GM12878 (cell line): ENCODE data around the gene CRBN. TPM values are rescaled to one million over a fixed set of nuclear protein-coding genes. Genes with fewer than 3 reads are reported as not detected.

Experiments
- CEBPZ ChIP-seq: fragments of 150-350 bp; IDR thresholded peaks from 2 replicates; pipeline ENCODE4 v1.6.1; 2016; ENCODE audit warnings: low read depth, low read length
- HDAC2 ChIP-seq: fragments of 200-600 bp; sonication (generic); IDR thresholded peaks from 2 replicates; pipeline ENCODE4 v1.6.1; 2017
- MXI1 ChIP-seq: fragments of 150-350 bp; IDR thresholded peaks from 2 replicates; pipeline ENCODE4 v1.6.1; 2011; ENCODE audit warnings: low read depth, mild to moderate bottlenecking, inconsistent platforms, low read length, improper control_type of control experiment
- NFIC ChIP-seq: IDR thresholded peaks from 2 replicates; pipeline ENCODE4 v1.6.1; 2012; ENCODE audit warnings: low read depth, mild to moderate bottlenecking, inconsistent platforms, low read length, moderate library complexity
- REST ChIP-seq: IDR thresholded peaks from 2 replicates; pipeline ENCODE4 v1.6.1; 2012; ENCODE audit warnings: mild to moderate bottlenecking, low read depth, low read length
- SIX5 ChIP-seq: IDR thresholded peaks from 2 replicates; pipeline ENCODE4 v1.6.1; 2011; ENCODE audit warnings: mild to moderate bottlenecking, low read depth, low read length, moderate library complexity; ENCODE audit not compliant: severe bottlenecking
- ZBTB11 ChIP-seq: fragments of 450-650 bp; formaldehyde crosslinking; IDR thresholded peaks from 2 replicates; pipeline ENCODE4 v1.5.0; 2022; ENCODE audit warnings: mild to moderate bottlenecking, missing genetic modification characterization
- ZBTB33 ChIP-seq: fragments of 450-650 bp; IDR thresholded peaks from 2 replicates; pipeline ENCODE4 v1.6.1; 2017; ENCODE audit warnings: mild to moderate bottlenecking
- ZNF592 ChIP-seq: fragments of 450-650 bp; IDR thresholded peaks from 2 replicates; pipeline ENCODE4 v1.6.1; 2017; ENCODE audit warnings: mild to moderate bottlenecking, moderate library complexity
- polyA plus RNA-seq, 11 experiments: library from polyadenylated mRNA; depleted of rRNA in 4 of 11; unstranded in 6 of 11; stranded (reverse) in 5 of 11; fragments of >200 nt; fragmentation: Nextera tagmentation in 4 of 11; fragmentation: Illumina TruSeq in 1 of 11; extraction: Ambion mirVana in 4 of 11; extraction: Trizol in 1 of 11; gene quantifications; 1 replicate in 1 of 11; 2 replicates in 10 of 11; pipeline versions ENCODE4 v1.2.1 to v1.2.3, GENCODE V29; 2011 to 2016; ENCODE audit warnings: inconsistent platforms in 2 of 11, missing spikeins in 2 of 11, low read depth in 1 of 11
- total RNA-seq, 4 experiments: library from RNA; depleted of rRNA in 3 of 4; stranded (reverse); fragments of >200 nt in 3 of 4; fragmentation: Illumina TruSeq in 1 of 4; extraction: Trizol in 1 of 4; gene quantifications; 2 replicates each; pipeline versions ENCODE4 v1.2.1 to v1.2.3, GENCODE V29; 2013 to 2021

CRBN gene
- total and polyA plus RNA-seq, 10 of the 15 experiments (the other 5 are each of a cell fraction or from before 2014, with no cell fraction given), result 21.7 to 115 (median 35.8) TPM

- TF ChIP-seq ZNF592 (no peak), REST (no peak), ZBTB33 (peak; percentile 58; the same call in 1 of the 2 replicates), MXI1 (0 out of 2 replicates have a peak, but pooled peaks have one; percentile 27), HDAC2 (no peak), NFIC (no peak), CEBPZ (no peak), SIX5 (no peak), ZBTB11 (CRISPR knock-in tag) (no peak)
Measured at GRCh38 chr3:3126477-3127431, 52.7 kb downstream of the CRBN start, which contains the start of gene TRNT1 (continued).
